ENCODE results near the gene EEA1. TPM values are rescaled to one million over a fixed set of nuclear protein-coding genes. Genes with fewer than 3 reads are reported as not detected.

The EEA1 gene
- total and polyA plus RNA-seq, 2 of the 8 experiments (the other 6 are each of a cell fraction or from before 2014, with no cell fraction given) = 1.0 to 18.8 TPM

GRCh38 chr12:92914170-92914569 is 14.9 kb downstream of the EEA1 start (continued):
- TF ChIP-seq RXRA (IDR thresholded peaks at IDR 0.05; ENCODE audit: insufficient read depth, low read depth, low read length) (no peak), BACH1 (IDR thresholded peaks at IDR 0.05; ENCODE audit: low read length) (no peak), NRF1 (IDR thresholded peaks at IDR 0.05; ENCODE audit: low read depth, low read length) (no peak), CBX5 (IDR thresholded peaks at IDR 0.05; ENCODE audit: low read depth, low read length) (no peak), CHD2 (IDR thresholded peaks at IDR 0.05; ENCODE audit: low read length) (no peak), GABPA (IDR thresholded peaks at IDR 0.05; ENCODE audit: borderline replicate concordance, insufficient read depth, low read length) (no peak)

Data from H1 (cell line).